Lung (tissue), 12 donors: Measurements from ENCODE around the gene EMC8. TPM values are rescaled to one million over a fixed set of nuclear protein-coding genes. Genes with fewer than 3 reads are reported as not detected.

Experiments used
- ATAC-seq: fragments of 200-7000 bp; cut with Tn5 transposase; one replicate; pipeline ENCODE4 v1.9.1; 2020; ENCODE audit warnings: moderate number of reproducible peaks; ENCODE audit not compliant: insufficient read depth, low FRiP score
- DNase-seq, 3 donors: peaks; one replicate each; pipeline ENCODE4 v3.0.0-alpha.2; 2013 to 2017
- H3K27ac ChIP-seq, 2 donors: one replicate each; pipeline ENCODE4 v1.5.1; 2013; ENCODE audit warnings: mild to moderate bottlenecking in 2 of 2, moderate library complexity in 2 of 2, control low read depth in 1 of 2, inconsistent platforms in 1 of 2, low read depth in 1 of 2, low read length in 1 of 2
- H3K27me3 ChIP-seq, 3 donors: one replicate each; pipeline ENCODE4 v1.5.1; 2013; ENCODE audit warnings: low read length in 2 of 3; ENCODE audit not compliant: control insufficient read depth in 3 of 3, insufficient read depth in 3 of 3
- H3K36me3 ChIP-seq, 4 donors: one replicate each; pipeline ENCODE4 v1.5.1; 2013; ENCODE audit warnings: low read length in 4 of 4, mild to moderate bottlenecking in 1 of 4, moderate library complexity in 1 of 4; ENCODE audit not compliant: control insufficient read depth in 4 of 4, insufficient read depth in 4 of 4
- H3K4me1 ChIP-seq, 5 donors: one replicate each; pipeline ENCODE4 v1.5.1; 2013; ENCODE audit warnings: low read length in 5 of 5, mild to moderate bottlenecking in 2 of 5, moderate library complexity in 1 of 5; ENCODE audit not compliant: control insufficient read depth in 5 of 5, insufficient read depth in 5 of 5
- H3K4me3 ChIP-seq: one replicate; pipeline ENCODE4 v1.5.1; 2013; ENCODE audit warnings: mild to moderate bottlenecking, control low read depth, moderate library complexity
- H3K9ac ChIP-seq, 2 donors: one replicate each; pipeline ENCODE4 v1.5.1; 2013; ENCODE audit warnings: low read length in 2 of 2, control low read depth in 1 of 2; ENCODE audit not compliant: insufficient read depth in 1 of 2
- H3K9me3 ChIP-seq, 4 donors: one replicate each; pipeline ENCODE4 v1.5.1; 2013; ENCODE audit warnings: low read length in 3 of 4, mild to moderate bottlenecking in 1 of 4, moderate library complexity in 1 of 4; ENCODE audit not compliant: control insufficient read depth in 4 of 4, insufficient read depth in 3 of 4
- CTCF ChIP-seq: IDR thresholded peaks from 2 replicates; pipeline ENCODE4 v1.5.1; 2012; ENCODE audit warnings: mild to moderate bottlenecking; ENCODE audit errors: control extremely low read depth, extremely low read depth
- WGBS, 2 donors: extraction: QIAGEN DNeasy Blood & Tissue Kit; methylation state at CpG; one replicate each; pipeline ENCODE4 v1.1.7; 2013; 5-methylcytosine and 5-hydroxymethylcytosine counted together
- polyA plus RNA-seq, 2 donors: library from polyadenylated mRNA; stranded (reverse); fragments of 200-250 nt; gene quantifications; one replicate each; pipeline ENCODE4 v1.2.1, GENCODE V29; 2013
- total RNA-seq, 2 donors: library from RNA; depleted of rRNA in 1 of 2; stranded (reverse); fragments of >200 nt in 1 of 2; gene quantifications; one replicate each; pipeline ENCODE4 v1.2.1, GENCODE V29; 2014 to 2021
- donor health status: control.
- donor health status: control.
- donor health status: Bipolar disorder and iron deficiency.
- donor health status: healthy.
- donor health status: DM: yes; HTN: yes; CAD: no.

EMC8 gene
- total and polyA plus RNA-seq, 4 donors = 10.5 to 26.8 (median 17.5) TPM

GRCh38 chr16:85750146-85750826 is 49.1 kb downstream of the EMC8 start:
- Histone ChIP-seq H3K9ac (no peak overlapping the region), H3K4me1 (peaks cover 0 to 42% (median 14%) of the 10 kb centered on the region in 5 donors), H3K36me3 (peaks cover 0 to 3% (median 0%) of the 10 kb centered on the region in 4 donors), H3K9me3 (no peaks in the 10 kb centered on the region), H3K27ac (no peak overlapping the region), H3K4me3 (peak overlapping the region; percentile 23), H3K27me3 (peaks cover 0 to 3% (median 0%) of the 10 kb centered on the region in 3 donors)
- ATAC-seq (no peak), DNase-seq (peak; percentile 94 to 95 (median 95))
- 1% methylated on average over 51 of the region's 51 CpGs for WGBS, 2 donors
- TF ChIP-seq CTCF = no peak

GRCh38 chr16:85749771-85750145 is 49.6 kb downstream of the EMC8 start:
- H3K27me3 ChIP-seq = peaks cover 0 to 3% (median 0%) of the 10 kb centered on the region in 3 donors
- H3K27ac ChIP-seq = no peak overlapping the region
- H3K4me1 ChIP-seq = peaks cover 0 to 42% (median 14%) of the 10 kb centered on the region in 5 donors
- DNase-seq (no peak), ATAC-seq (no peak)
- H3K4me3 ChIP-seq = no peak overlapping the region
- H3K36me3 ChIP-seq = peaks cover 0 to 3% (median 0%) of the 10 kb centered on the region in 4 donors
- TF ChIP-seq CTCF = no peak
- H3K9ac ChIP-seq = no peak overlapping the region
- 29 to 33% methylated on average over 14 of the region's 14 CpGs for WGBS, 2 donors
- peaks cover 0 to 2% (median 0%) of the 10 kb centered on the region in 4 donors for H3K9me3 ChIP-seq

- ATAC-seq = no peak
- TF ChIP-seq CTCF = no peak
- peaks cover 0 to 2% (median 0%) of the 10 kb centered on the region in 4 donors for H3K9me3 ChIP-seq
- H3K9ac ChIP-seq = no peak overlapping the region
- H3K36me3 ChIP-seq = peaks cover 0 to 3% (median 0%) of the 10 kb centered on the region in 4 donors
- H3K27ac ChIP-seq = no peak overlapping the region
- H3K4me3 ChIP-seq = no peak overlapping the region
- H3K4me1 ChIP-seq = peaks cover 0 to 22% (median 10%) of the 10 kb centered on the region in 5 donors
- WGBS, 2 donors = 73 to 82% methylated on average over 13 of the region's 13 CpGs
- no peaks in the 10 kb centered on the region for H3K27me3 ChIP-seq
- no peak for DNase-seq
These were observed 52.7 kb downstream of the EMC8 start for GRCh38 chr16:85746460-85747215.
